Thyroid gland (tissue), 4 donors: ENCODE data around the gene ASIC2.

Source experiments
- CTCF ChIP-seq, 6 experiments: fragments of 200-600 bp in 3 of 6; fragments of 450-650 bp in 3 of 6; sonication (generic) in 3 of 6; IDR thresholded peaks; one replicate each; pipeline ENCODE4 v1.5.1; 2016 to 2019; ENCODE audit warnings: antibody characterized with exemption in 6 of 6, mild to moderate bottlenecking in 2 of 6, inconsistent platforms in 1 of 6, moderate library complexity in 1 of 6
- POLR2A ChIP-seq, 2 donors: fragments of 450-650 bp; IDR thresholded peaks; one replicate each; pipeline ENCODE4 v1.6.1; 2017; ENCODE audit warnings: antibody characterized with exemption in 2 of 2, mild to moderate bottlenecking in 2 of 2, moderate library complexity in 1 of 2

- no peak for TF ChIP-seq CTCF (IDR thresholded peaks at IDR 0.05)
- TF ChIP-seq POLR2A (IDR thresholded peaks at IDR 0.05), result no peak
Observed at GRCh38 chr17:33072421-33073161, 220.5 kb downstream of the ASIC2 start.
